ENCODE measurements around the gene LILRB2.
"Not testable (repeated sequence)": the region's sequence is repeated elsewhere in the genome, so short reads cannot be mapped to it uniquely, and the experiment has no call there.

Gene LILRB2

GRCh38 chr19:54278056-54278455 lies 2.9 kb downstream of the LILRB2 start:
- not testable (repeated sequence) for H3K4me3 ChIP-seq (ENCODE audit: low read length); H3K9me3 ChIP-seq (replicated peaks; ENCODE audit: insufficient read depth, low read length); H3K79me2 ChIP-seq (ENCODE audit: low read length); H4K20me1 ChIP-seq (ENCODE audit: insufficient read depth, low read length); H3K4me1 ChIP-seq (ENCODE audit: low read length); H3K27ac ChIP-seq (ENCODE audit: low read length); H3K9ac ChIP-seq (ENCODE audit: low read length); H2AFZ ChIP-seq (ENCODE audit: low read length); H3F3A ChIP-seq (ENCODE audit: insufficient read depth, low read length); H3K9me2 ChIP-seq (replicated peaks; ENCODE audit: insufficient read depth, low read length); H3K4me2 ChIP-seq (ENCODE audit: low read depth, low read length); DNase-seq; H3K36me3 ChIP-seq (replicated peaks; ENCODE audit: insufficient read depth, low read length)
- peaks cover 72% of the 10 kb centered on the region for H3K27me3 ChIP-seq (replicated peaks; ENCODE audit: insufficient read depth, low read length)

DNA sequence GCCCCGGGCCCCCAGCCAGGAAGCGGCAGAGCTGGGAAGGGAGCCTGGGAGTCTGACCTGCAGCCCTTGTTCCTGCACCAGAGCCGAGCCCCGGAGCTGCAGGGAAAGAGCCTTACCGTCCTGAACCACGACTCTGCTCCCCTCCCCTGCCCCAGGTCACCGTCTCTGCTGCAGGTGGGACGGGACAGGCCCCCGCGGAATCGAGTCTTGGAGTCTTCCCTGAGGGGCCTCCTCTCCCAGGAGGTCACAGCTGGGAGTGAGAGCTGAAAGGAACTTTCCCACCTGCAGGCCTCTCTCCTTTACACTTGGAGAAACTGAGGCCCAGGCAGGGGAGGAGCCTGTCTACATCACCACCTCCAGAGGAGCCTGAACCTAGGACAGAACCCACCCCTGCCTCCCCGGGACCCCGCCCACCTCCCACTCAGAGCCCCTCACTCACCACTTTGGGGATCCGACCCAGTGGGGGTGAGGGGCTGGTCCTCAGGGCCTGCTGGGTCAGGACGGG lies 3.7 kb downstream of the LILRB2 start:
- H3K4me2 ChIP-seq (ENCODE audit: low read depth, low read length); H3K4me3 ChIP-seq (ENCODE audit: low read length); H4K20me1 ChIP-seq (ENCODE audit: insufficient read depth, low read length); H3K9ac ChIP-seq (ENCODE audit: low read length); H3K4me1 ChIP-seq (ENCODE audit: low read length); H3K9me3 ChIP-seq (replicated peaks; ENCODE audit: insufficient read depth, low read length); H3K27ac ChIP-seq (ENCODE audit: low read length); H2AFZ ChIP-seq (ENCODE audit: low read length); H3K36me3 ChIP-seq (replicated peaks; ENCODE audit: insufficient read depth, low read length); H3F3A ChIP-seq (ENCODE audit: insufficient read depth, low read length); DNase-seq; H3K79me2 ChIP-seq (ENCODE audit: low read length); H3K9me2 ChIP-seq (replicated peaks; ENCODE audit: insufficient read depth, low read length): not testable (repeated sequence)
- H3K27me3 ChIP-seq (replicated peaks; ENCODE audit: insufficient read depth, low read length) = peaks cover 67% of the 10 kb centered on the region

DNA sequence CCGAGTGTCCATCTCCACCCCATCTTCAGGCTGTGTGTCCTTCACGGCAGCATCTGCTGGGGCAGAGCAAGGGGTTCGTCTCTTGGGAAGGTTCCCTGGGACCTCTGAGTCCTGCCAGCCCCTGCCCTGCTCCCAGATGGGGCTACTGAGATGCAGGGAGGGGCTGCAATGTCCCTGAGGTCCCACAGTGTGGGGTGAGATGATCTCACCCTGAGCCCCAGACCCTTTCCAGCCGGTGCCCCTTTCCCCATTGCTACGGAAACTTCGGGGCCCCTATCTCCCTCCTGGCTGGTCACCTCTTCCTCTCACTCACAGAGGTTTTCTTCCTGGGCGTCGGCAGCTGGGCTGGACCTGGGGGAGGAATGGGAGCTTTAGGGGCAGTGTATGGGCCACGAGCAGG lies 5.0 kb downstream of the LILRB2 start:
- no peak for DNase-seq
- H3K27ac ChIP-seq (ENCODE audit: low read length) = no peak overlapping the region

GRCh38 chr19:54274516-54274915 lies 6.4 kb downstream of the LILRB2 start:
- not testable (repeated sequence) for H3K79me2 ChIP-seq (ENCODE audit: low read length); H3K27ac ChIP-seq (ENCODE audit: low read length); H3K4me2 ChIP-seq (ENCODE audit: low read depth, low read length); H4K20me1 ChIP-seq (ENCODE audit: insufficient read depth, low read length); H2AFZ ChIP-seq (ENCODE audit: low read length); H3K9ac ChIP-seq (ENCODE audit: low read length); H3K4me1 ChIP-seq (ENCODE audit: low read length); H3K9me2 ChIP-seq (replicated peaks; ENCODE audit: insufficient read depth, low read length); H3K36me3 ChIP-seq (replicated peaks; ENCODE audit: insufficient read depth, low read length); H3K9me3 ChIP-seq (replicated peaks; ENCODE audit: insufficient read depth, low read length); H3K4me3 ChIP-seq (ENCODE audit: low read length); DNase-seq; H3F3A ChIP-seq (ENCODE audit: insufficient read depth, low read length)
- peaks cover 71% of the 10 kb centered on the region for H3K27me3 ChIP-seq (replicated peaks; ENCODE audit: insufficient read depth, low read length)

More for the DNA sequence above, 5.0 kb downstream of the LILRB2 start:
- Histone ChIP-seq H3K27me3 (replicated peaks; ENCODE audit: insufficient read depth, low read length) (peaks cover 63% of the 10 kb centered on the region), H3K9me3 (replicated peaks; ENCODE audit: insufficient read depth, low read length) (no peaks in the 10 kb centered on the region), H3K36me3 (replicated peaks; ENCODE audit: insufficient read depth, low read length) (no peaks in the 10 kb centered on the region), H3K79me2 (ENCODE audit: low read length) (no peaks in the 10 kb centered on the region), H2AFZ (ENCODE audit: low read length) (no peak overlapping the region), H3K4me1 (ENCODE audit: low read length) (no peaks in the 10 kb centered on the region), H3K9ac (ENCODE audit: low read length) (no peak overlapping the region), H3F3A (ENCODE audit: insufficient read depth, low read length) (no peaks in the 10 kb centered on the region), H3K4me2 (ENCODE audit: low read depth, low read length) (no peak overlapping the region), H3K4me3 (ENCODE audit: low read length) (no peak overlapping the region), H3K9me2 (replicated peaks; ENCODE audit: insufficient read depth, low read length) (no peaks in the 10 kb centered on the region), H4K20me1 (ENCODE audit: insufficient read depth, low read length) (no peaks in the 10 kb centered on the region)
- TF ChIP-seq EZH2 (optimal IDR thresholded peaks at IDR 0.05; ENCODE audit: low read depth, low read length) = no peak
- TF ChIP-seq CTCF (IDR thresholded peaks at IDR 0.05; ENCODE audit: low read length) = no peak
- TF ChIP-seq EZH2phosphoT487 (IDR thresholded peaks at IDR 0.05; ENCODE audit: low read length) = no peak

GRCh38 chr19:54273821-54274220 lies 7.1 kb downstream of the LILRB2 start:
- Histone ChIP-seq H3K79me2 (ENCODE audit: low read length) (no peaks in the 10 kb centered on the region), H3K4me3 (ENCODE audit: low read length) (no peak overlapping the region), H3K4me1 (ENCODE audit: low read length) (no peaks in the 10 kb centered on the region), H3F3A (ENCODE audit: insufficient read depth, low read length) (no peaks in the 10 kb centered on the region), H3K9me2 (replicated peaks; ENCODE audit: insufficient read depth, low read length) (no peaks in the 10 kb centered on the region), H3K4me2 (ENCODE audit: low read depth, low read length) (no peak overlapping the region), H3K27me3 (replicated peaks; ENCODE audit: insufficient read depth, low read length) (peaks cover 73% of the 10 kb centered on the region), H2AFZ (ENCODE audit: low read length) (no peak overlapping the region), H3K27ac (ENCODE audit: low read length) (no peak overlapping the region), H3K9me3 (replicated peaks; ENCODE audit: insufficient read depth, low read length) (no peaks in the 10 kb centered on the region), H3K36me3 (replicated peaks; ENCODE audit: insufficient read depth, low read length) (no peaks in the 10 kb centered on the region), H3K9ac (ENCODE audit: low read length) (no peak overlapping the region), H4K20me1 (ENCODE audit: insufficient read depth, low read length) (no peaks in the 10 kb centered on the region)
- DNase-seq = no peak
- TF ChIP-seq EZH2phosphoT487 (IDR thresholded peaks at IDR 0.05; ENCODE audit: low read length) (no peak), EZH2 (optimal IDR thresholded peaks at IDR 0.05; ENCODE audit: low read depth, low read length) (no peak), CTCF (IDR thresholded peaks at IDR 0.05; ENCODE audit: low read length) (no peak)

DNA sequence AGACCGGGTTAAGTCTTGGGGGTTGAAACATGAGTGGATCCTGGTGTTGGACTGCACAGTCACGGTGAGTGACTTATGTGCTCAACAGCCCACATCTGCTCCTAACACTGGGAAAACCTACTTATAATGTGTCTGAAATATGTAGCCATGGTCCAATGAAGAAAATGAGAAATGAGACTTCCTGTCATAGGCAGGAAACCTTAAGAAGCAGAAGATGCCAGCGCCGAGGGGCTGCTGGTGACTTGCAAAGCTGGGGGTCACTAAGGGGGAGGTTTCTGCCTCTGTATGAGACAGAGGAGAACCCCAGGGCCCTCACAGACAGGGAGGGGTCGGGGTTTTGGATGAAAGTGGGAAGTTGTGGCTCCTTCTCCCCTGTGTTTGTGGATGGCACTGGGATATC lies 8.7 kb downstream of the LILRB2 start:
- H2AFZ ChIP-seq (ENCODE audit: low read length); DNase-seq; H4K20me1 ChIP-seq (ENCODE audit: insufficient read depth, low read length); H3F3A ChIP-seq (ENCODE audit: insufficient read depth, low read length); H3K4me1 ChIP-seq (ENCODE audit: low read length); H3K27ac ChIP-seq (ENCODE audit: low read length); H3K9ac ChIP-seq (ENCODE audit: low read length); H3K4me2 ChIP-seq (ENCODE audit: low read depth, low read length); H3K9me3 ChIP-seq (replicated peaks; ENCODE audit: insufficient read depth, low read length); H3K9me2 ChIP-seq (replicated peaks; ENCODE audit: insufficient read depth, low read length); H3K79me2 ChIP-seq (ENCODE audit: low read length); H3K36me3 ChIP-seq (replicated peaks; ENCODE audit: insufficient read depth, low read length); H3K4me3 ChIP-seq (ENCODE audit: low read length): not testable (repeated sequence)
- H3K27me3 ChIP-seq (replicated peaks; ENCODE audit: insufficient read depth, low read length) = peaks cover 77% of the 10 kb centered on the region

Data from MM.1S (cell line).